HEK293 (cell line): ENCODE results near the gene MLPH.

Experiments used
- CTCF ChIA-PET: fragments of 350-600 bp; formaldehyde crosslinking; extraction: SDS; loops from one replicate; lab custom pipeline; 2021; ENCODE audit warnings: antibody characterized with exemption; lab: Yijun Ruan, JAX
- POLR2A ChIA-PET: fragments of 300-600 bp; formaldehyde crosslinking; extraction: SDS; loops from one replicate; lab custom pipeline; 2020; ENCODE audit warnings: antibody characterized with exemption, inconsistent platforms; lab: Yijun Ruan, JAX
- H3K27ac ChIP-seq: fragments of 200-500 bp; sonication (Bioruptor generic); 2 replicates; pipeline ENCODE4 v1.5.1; 2014; ENCODE audit warnings: low read depth, low read length, control low read depth, inconsistent platforms; ENCODE audit errors: extremely low read depth
- H3K36me3 ChIP-seq, 2 experiments: fragments of 200-500 bp in 1 of 2; sonication (Bioruptor generic) in 1 of 2; 1 replicate in 1 of 2; 2 replicates in 1 of 2; pipeline ENCODE4 v1.5.1; 2014 to 2017; ENCODE audit warnings: inconsistent platforms in 2 of 2, low read length in 2 of 2; ENCODE audit not compliant: control insufficient read depth in 2 of 2, insufficient read depth in 1 of 2
- H3K4me1 ChIP-seq: fragments of 200-500 bp; sonication (Bioruptor generic); 2 replicates; pipeline ENCODE4 v1.5.1; 2014; ENCODE audit warnings: mild to moderate bottlenecking, low read length, inconsistent platforms; ENCODE audit not compliant: control insufficient read depth, insufficient read depth
- H3K4me3 ChIP-seq: 2 replicates; pipeline ENCODE4 v1.5.1; 2011; ENCODE audit warnings: low read depth, mild to moderate bottlenecking, control low read depth, low read length, moderate library complexity
- H3K9me3 ChIP-seq: fragments of 200-500 bp; sonication (Bioruptor generic); 2 replicates; pipeline ENCODE4 v1.5.1; 2014; ENCODE audit warnings: low read depth, low read length, inconsistent platforms; ENCODE audit not compliant: control insufficient read depth, insufficient read depth
- CTCF ChIP-seq: fragments of 450-650 bp; formaldehyde crosslinking; IDR thresholded peaks from 2 replicates; pipeline ENCODE4 v1.5.1; 2016; ENCODE audit warnings: missing biosample characterization, missing genetic modification characterization
- EGR2 ChIP-seq: fragments of 450-650 bp; formaldehyde crosslinking; IDR thresholded peaks from 2 replicates; pipeline ENCODE4 v1.5.1; 2016; ENCODE audit warnings: low read depth, missing biosample characterization, missing genetic modification characterization
- GLIS2 ChIP-seq: fragments of 450-650 bp; formaldehyde crosslinking; IDR thresholded peaks from 2 replicates; pipeline ENCODE4 v1.5.1; 2016; ENCODE audit warnings: missing biosample characterization, missing genetic modification characterization
- KLF1 ChIP-seq: fragments of 450-650 bp; formaldehyde crosslinking; IDR thresholded peaks from 2 replicates; pipeline ENCODE4 v1.5.1; 2016; ENCODE audit warnings: missing biosample characterization, missing genetic modification characterization
- MEIS1 ChIP-seq: sonication (generic); formaldehyde crosslinking; IDR thresholded peaks from 2 replicates; pipeline ENCODE4 v1.8.1; 2022; ENCODE audit warnings: missing genetic modification reagents, mild to moderate bottlenecking, borderline replicate concordance
- MYNN ChIP-seq: fragments of 450-650 bp; formaldehyde crosslinking; IDR thresholded peaks from 2 replicates; pipeline ENCODE4 v1.5.1; 2016; ENCODE audit warnings: missing biosample characterization, missing genetic modification characterization, borderline replicate concordance
- PBX3 ChIP-seq: sonication (generic); formaldehyde crosslinking; IDR thresholded peaks from 2 replicates; pipeline ENCODE4 v1.8.1; 2022; ENCODE audit warnings: mild to moderate bottlenecking, moderate library complexity, missing genetic modification reagents
- REPIN1 ChIP-seq: fragments of 450-650 bp; formaldehyde crosslinking; IDR thresholded peaks from 2 replicates; pipeline ENCODE4 v1.5.1; 2017; ENCODE audit warnings: missing biosample characterization, missing genetic modification characterization, low read depth
- SCRT1 ChIP-seq: fragments of 450-650 bp; formaldehyde crosslinking; IDR thresholded peaks from 2 replicates; pipeline ENCODE4 v1.5.1; 2016; ENCODE audit warnings: missing biosample characterization, missing genetic modification characterization, borderline replicate concordance
- ZBTB11 ChIP-seq: fragments of 450-650 bp; formaldehyde crosslinking; conservative IDR thresholded peaks from 2 replicates; pipeline ENCODE4 v1.5.1; 2016; ENCODE audit warnings: low read depth, missing biosample characterization, missing genetic modification characterization
- ZBTB6 ChIP-seq: fragments of 450-650 bp; formaldehyde crosslinking; IDR thresholded peaks from 2 replicates; pipeline ENCODE4 v1.5.1; 2017; ENCODE audit warnings: missing biosample characterization, missing genetic modification characterization
- ZBTB7A ChIP-seq: fragments of 450-650 bp; formaldehyde crosslinking; IDR thresholded peaks from 2 replicates; pipeline ENCODE4 v1.5.1; 2016; ENCODE audit warnings: low read depth, missing biosample characterization, missing genetic modification characterization
- ZFP3 ChIP-seq: fragments of 450-650 bp; formaldehyde crosslinking; IDR thresholded peaks from 2 replicates; pipeline ENCODE4 v1.5.1; 2016; ENCODE audit warnings: low read depth, missing biosample characterization, missing genetic modification characterization
- ZNF423 ChIP-seq: fragments of 450-650 bp; formaldehyde crosslinking; IDR thresholded peaks from 2 replicates; pipeline ENCODE4 v1.5.1; 2016; ENCODE audit warnings: missing biosample characterization, missing genetic modification characterization
- ZNF433 ChIP-seq: fragments of 450-650 bp; formaldehyde crosslinking; IDR thresholded peaks from 2 replicates; pipeline ENCODE4 v1.5.1; 2016; ENCODE audit warnings: missing biosample characterization, missing genetic modification characterization, low read depth
- ZNF530 ChIP-seq: fragments of 450-650 bp; formaldehyde crosslinking; IDR thresholded peaks from 2 replicates; pipeline ENCODE4 v1.5.1; 2016; ENCODE audit warnings: low read depth, missing biosample characterization, missing genetic modification characterization
- ZNF561 ChIP-seq: fragments of 450-650 bp; IDR thresholded peaks from 2 replicates; pipeline ENCODE4 v1.5.1; 2018; ENCODE audit warnings: missing biosample characterization, missing genetic modification characterization, borderline replicate concordance
- ZNF654 ChIP-seq: fragments of 450-650 bp; formaldehyde crosslinking; IDR thresholded peaks from 2 replicates; pipeline ENCODE4 v1.5.1; 2016; ENCODE audit warnings: low read depth, missing biosample characterization, missing genetic modification characterization
- ZNF660 ChIP-seq: fragments of 450-650 bp; IDR thresholded peaks from 2 replicates; pipeline ENCODE4 v1.5.1; 2018; ENCODE audit warnings: missing biosample characterization, mild to moderate bottlenecking, missing genetic modification characterization
- ZSCAN23 ChIP-seq: fragments of 450-650 bp; formaldehyde crosslinking; IDR thresholded peaks from 2 replicates; pipeline ENCODE4 v1.5.1; 2016; ENCODE audit warnings: missing biosample characterization, missing genetic modification characterization
- ZSCAN30 ChIP-seq: fragments of 450-650 bp; IDR thresholded peaks from 2 replicates; pipeline ENCODE4 v1.5.1; 2018; ENCODE audit warnings: missing biosample characterization, mild to moderate bottlenecking, missing genetic modification characterization, moderate library complexity
- TF ChIP-seq, protein P1 (sequence below): fragments of 450-650 bp; formaldehyde crosslinking; IDR thresholded peaks from 2 replicates; pipeline ENCODE4 v1.5.1; 2016; ENCODE audit warnings: missing biosample characterization, missing genetic modification characterization
- TF ChIP-seq, protein P2 (sequence below): fragments of 450-650 bp; formaldehyde crosslinking; IDR thresholded peaks from 2 replicates; pipeline ENCODE4 v1.5.1; 2017; ENCODE audit warnings: missing biosample characterization, missing genetic modification characterization

MLPH gene

DNA sequence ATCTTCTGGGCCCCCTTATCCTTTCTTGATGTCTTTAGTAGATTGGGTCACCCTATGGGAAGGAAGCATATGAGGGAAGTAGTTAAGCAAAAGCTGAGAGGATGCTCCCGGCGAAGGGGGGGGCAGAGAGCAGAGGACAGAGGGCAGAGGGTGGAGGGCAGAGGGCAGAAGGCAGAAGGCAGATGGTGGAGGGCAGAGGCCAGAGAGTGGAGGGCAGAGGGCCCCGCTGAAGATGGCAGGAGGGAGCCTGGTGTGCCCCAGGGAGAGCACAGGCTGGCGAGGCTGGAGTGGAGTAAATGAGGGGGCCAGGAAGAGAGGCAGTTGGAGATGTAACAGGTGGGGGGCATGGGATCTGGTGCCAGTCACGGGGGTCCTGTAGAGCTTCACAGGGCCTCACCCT, 7.0 kb downstream of the MLPH start:
- Histone ChIP-seq H3K4me3 (no peak overlapping the region), H3K9me3 (no peaks in the 10 kb centered on the region), H3K4me1 (no peaks in the 10 kb centered on the region), H3K36me3 (no peaks in the 10 kb centered on the region), H3K27ac (no peak overlapping the region)
- POLR2A ChIA-PET: no interaction called here
- CTCF ChIA-PET: no interaction called here
- no peak for TF ChIP-seq ZSCAN30 (tag by site-specific recombination)
- TF ChIP-seq ZSCAN23 (tag by site-specific recombination): no peak
- TF ChIP-seq MYNN: no peak
- no peak for TF ChIP-seq ZNF654 (tag by site-specific recombination)
- no peak for TF ChIP-seq SCRT1 (tag by site-specific recombination)
- no peak for TF ChIP-seq ZNF561 (tag by site-specific recombination)
- no peak for TF ChIP-seq ZNF660 (tag by site-specific recombination)
- no peak for TF ChIP-seq ZNF433 (tag by site-specific recombination)
- TF ChIP-seq ZBTB11 (tag by site-specific recombination): no peak
- TF ChIP-seq ZBTB7A (tag by site-specific recombination): no peak
- TF ChIP-seq GLIS2 (tag by site-specific recombination): no peak
- no peak for TF ChIP-seq MEIS1 (CRISPR knock-in tag)
- no peak for TF ChIP-seq ZNF530 (tag by site-specific recombination)

DNA sequence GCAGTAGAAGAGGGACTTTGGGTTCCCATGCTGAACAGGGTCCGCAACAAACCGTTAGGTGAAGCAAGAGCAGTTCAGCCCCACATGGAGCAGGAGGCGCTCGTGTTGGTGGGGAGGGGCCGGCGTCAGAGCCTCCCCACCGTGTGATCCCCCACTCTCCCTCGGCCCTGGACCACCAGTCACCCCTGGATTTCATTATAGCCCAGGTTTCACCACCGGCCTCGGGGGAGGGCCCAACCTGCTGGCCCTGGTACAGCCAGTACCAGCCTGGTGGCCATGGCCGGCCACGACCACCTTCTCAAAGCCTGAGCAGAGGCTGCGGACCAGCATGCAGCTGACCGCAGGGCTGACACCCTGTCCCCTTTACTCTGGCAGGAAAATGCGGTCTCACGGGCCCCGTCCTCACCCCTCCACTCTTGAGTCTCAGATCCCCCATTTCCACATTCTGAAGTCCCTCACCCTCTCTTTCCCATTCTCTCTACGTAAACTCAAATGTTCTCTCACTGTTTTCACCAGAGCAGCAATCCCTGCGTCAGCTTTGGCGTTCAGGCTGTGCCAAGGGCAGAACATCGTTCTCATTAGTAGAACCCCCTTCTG, 8.6 kb downstream of the MLPH start:
- Histone ChIP-seq H3K27ac (no peak overlapping the region), H3K4me1 (no peaks in the 10 kb centered on the region), H3K4me3 (no peak overlapping the region), H3K9me3 (no peaks in the 10 kb centered on the region), H3K36me3 (no peaks in the 10 kb centered on the region)
- CTCF ChIA-PET: no interaction called here
- POLR2A ChIA-PET: no interaction called here
- TF ChIP-seq ZFP3 (no peak), ZBTB7A (tag by site-specific recombination) (no peak), CTCF (no peak), EGR2 (tag by site-specific recombination) (no peak), KLF1 (tag by site-specific recombination) (no peak), ZNF423 (tag by site-specific recombination) (no peak), REPIN1 (tag by site-specific recombination) (no peak), ZBTB6 (tag by site-specific recombination) (no peak), PBX3 (no peak)
- TF ChIP-seq, protein P1, sequence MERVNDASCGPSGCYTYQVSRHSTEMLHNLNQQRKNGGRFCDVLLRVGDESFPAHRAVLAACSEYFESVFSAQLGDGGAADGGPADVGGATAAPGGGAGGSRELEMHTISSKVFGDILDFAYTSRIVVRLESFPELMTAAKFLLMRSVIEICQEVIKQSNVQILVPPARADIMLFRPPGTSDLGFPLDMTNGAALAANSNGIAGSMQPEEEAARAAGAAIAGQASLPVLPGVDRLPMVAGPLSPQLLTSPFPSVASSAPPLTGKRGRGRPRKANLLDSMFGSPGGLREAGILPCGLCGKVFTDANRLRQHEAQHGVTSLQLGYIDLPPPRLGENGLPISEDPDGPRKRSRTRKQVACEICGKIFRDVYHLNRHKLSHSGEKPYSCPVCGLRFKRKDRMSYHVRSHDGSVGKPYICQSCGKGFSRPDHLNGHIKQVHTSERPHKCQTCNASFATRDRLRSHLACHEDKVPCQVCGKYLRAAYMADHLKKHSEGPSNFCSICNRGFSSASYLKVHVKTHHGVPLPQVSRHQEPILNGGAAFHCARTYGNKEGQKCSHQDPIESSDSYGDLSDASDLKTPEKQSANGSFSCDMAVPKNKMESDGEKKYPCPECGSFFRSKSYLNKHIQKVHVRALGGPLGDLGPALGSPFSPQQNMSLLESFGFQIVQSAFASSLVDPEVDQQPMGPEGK (tag by site-specific recombination): no peak
- TF ChIP-seq, protein P2, sequence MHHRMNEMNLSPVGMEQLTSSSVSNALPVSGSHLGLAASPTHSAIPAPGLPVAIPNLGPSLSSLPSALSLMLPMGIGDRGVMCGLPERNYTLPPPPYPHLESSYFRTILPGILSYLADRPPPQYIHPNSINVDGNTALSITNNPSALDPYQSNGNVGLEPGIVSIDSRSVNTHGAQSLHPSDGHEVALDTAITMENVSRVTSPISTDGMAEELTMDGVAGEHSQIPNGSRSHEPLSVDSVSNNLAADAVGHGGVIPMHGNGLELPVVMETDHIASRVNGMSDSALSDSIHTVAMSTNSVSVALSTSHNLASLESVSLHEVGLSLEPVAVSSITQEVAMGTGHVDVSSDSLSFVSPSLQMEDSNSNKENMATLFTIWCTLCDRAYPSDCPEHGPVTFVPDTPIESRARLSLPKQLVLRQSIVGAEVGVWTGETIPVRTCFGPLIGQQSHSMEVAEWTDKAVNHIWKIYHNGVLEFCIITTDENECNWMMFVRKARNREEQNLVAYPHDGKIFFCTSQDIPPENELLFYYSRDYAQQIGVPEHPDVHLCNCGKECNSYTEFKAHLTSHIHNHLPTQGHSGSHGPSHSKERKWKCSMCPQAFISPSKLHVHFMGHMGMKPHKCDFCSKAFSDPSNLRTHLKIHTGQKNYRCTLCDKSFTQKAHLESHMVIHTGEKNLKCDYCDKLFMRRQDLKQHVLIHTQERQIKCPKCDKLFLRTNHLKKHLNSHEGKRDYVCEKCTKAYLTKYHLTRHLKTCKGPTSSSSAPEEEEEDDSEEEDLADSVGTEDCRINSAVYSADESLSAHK: no peak
